Stimulated activated effector memory CD8-positive, alpha-beta T cell treated with anti-CD3 and anti-CD28 coated beads, Interleukin-12 subunit alpha, Interleukin-12 subunit beta, amount 100 ng/mL, for 72 hours (primary cell): ENCODE results near the gene ETV6.
A peak's percentile ranks its signal among the peaks of the same experiment; 100 is the strongest.

Source experiments
- ATAC-seq: fragments of 150-1000 bp; cut with Tn5 transposase; 2 replicates; pipeline ENCODE4 v1.10.0; 2021
- DNase-seq, 2 donors: peaks; one replicate each; pipeline ENCODE4 v3.0.0; 2021 to 2022; ENCODE audit warnings: low spot score in 2 of 2
- H3K27ac Mint-ChIP-seq: one replicate; pipeline ENCODE4 v1.8.0; 2022; ENCODE audit warnings: mild to moderate bottlenecking, mixed read lengths
- H3K36me3 Mint-ChIP-seq: one replicate; pipeline ENCODE4 v1.8.0; 2022; ENCODE audit warnings: mild to moderate bottlenecking, mixed read lengths
- H3K4me1 Mint-ChIP-seq: one replicate; pipeline ENCODE4 v1.8.0; 2022; ENCODE audit warnings: mixed read lengths
- H3K4me3 Mint-ChIP-seq: one replicate; pipeline ENCODE4 v1.8.0; 2022; ENCODE audit warnings: mild to moderate bottlenecking, mixed read lengths
- H3K9me3 Mint-ChIP-seq: one replicate; pipeline ENCODE4 v1.8.0; 2022; ENCODE audit warnings: mixed read lengths

Gene ETV6

GRCh38 chr12:11833174-11833895 is 183.9 kb downstream of the ETV6 start:
- Mint-ChIP-seq H3K4me3 (peak overlapping the region; percentile 18), H3K4me1 (peaks cover 48% of the 10 kb centered on the region), H3K27ac (peak overlapping the region; percentile 87), H3K36me3 (peaks cover 31% of the 10 kb centered on the region), H3K9me3 (no peaks in the 10 kb centered on the region)
- DNase-seq (no peak), ATAC-seq (no peak)

DNA sequence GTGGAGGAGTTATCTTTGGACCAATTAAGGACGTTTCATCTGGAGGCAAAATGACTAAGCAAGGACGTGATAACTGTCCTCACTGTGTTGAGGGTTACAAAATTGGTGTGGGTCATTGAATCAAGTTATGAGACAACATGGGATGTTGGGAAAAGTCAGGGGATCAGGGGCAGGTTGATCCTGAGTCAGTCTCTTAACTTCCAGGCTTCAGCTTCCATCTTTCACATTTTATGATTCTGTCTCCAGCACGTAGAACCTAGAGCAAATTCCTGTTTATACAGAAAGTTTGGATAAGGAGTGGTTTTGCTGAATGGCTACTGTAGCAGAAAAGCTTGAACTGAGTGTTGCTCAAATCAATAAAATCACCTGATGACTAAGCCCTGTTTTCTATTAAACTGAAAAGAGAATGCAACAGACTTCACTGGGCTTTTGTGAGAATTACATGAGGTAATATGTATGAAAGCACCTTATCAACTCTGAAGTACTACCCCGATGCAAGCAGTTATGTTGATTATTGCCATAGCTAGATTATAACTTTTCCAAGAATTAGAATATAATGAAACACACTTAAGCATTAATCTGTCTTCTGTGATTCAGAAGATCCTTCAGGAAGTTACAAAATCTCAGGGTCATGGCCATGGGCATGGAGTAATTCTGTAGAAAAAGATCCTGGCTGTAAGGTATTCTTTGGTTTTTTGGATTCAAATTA is 184.8 kb downstream of the ETV6 start:
- ATAC-seq (peak; percentile 74), DNase-seq (no peak)
- Mint-ChIP-seq H3K36me3 (peaks cover 41% of the 10 kb centered on the region), H3K27ac (peak overlapping the region; percentile 87), H3K9me3 (no peaks in the 10 kb centered on the region), H3K4me3 (peak overlapping the region; percentile 18), H3K4me1 (peaks cover 57% of the 10 kb centered on the region)

DNA sequence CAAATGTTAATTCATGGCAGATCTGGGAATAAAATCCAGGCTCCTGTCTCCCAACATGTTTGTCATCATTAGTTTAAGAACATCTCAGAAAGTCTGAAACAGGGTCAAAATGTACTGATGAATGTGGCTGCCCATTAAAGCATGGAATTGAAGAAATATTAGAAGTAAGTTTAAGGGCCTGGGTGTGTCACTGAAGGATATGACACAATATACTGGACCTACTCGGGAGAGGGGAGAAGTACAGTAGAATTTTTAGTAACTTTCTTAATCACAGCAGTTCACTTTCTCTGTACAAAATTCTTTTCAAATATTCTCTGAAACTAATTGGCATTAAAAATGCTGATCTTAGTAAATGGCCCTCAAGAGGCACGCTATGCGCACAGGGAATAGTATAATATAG is 185.5 kb downstream of the ETV6 start:
- Mint-ChIP-seq H3K4me3 (peak overlapping the region; percentile 18), H3K27ac (peak overlapping the region; percentile 87), H3K36me3 (peaks cover 47% of the 10 kb centered on the region), H3K9me3 (no peaks in the 10 kb centered on the region), H3K4me1 (peaks cover 58% of the 10 kb centered on the region)
- ATAC-seq = no peak
- DNase-seq = no peak

GRCh38 chr12:11836282-11837151 is 187.0 kb downstream of the ETV6 start:
- Mint-ChIP-seq H3K27ac (peak overlapping the region; percentile 81), H3K9me3 (no peaks in the 10 kb centered on the region), H3K4me3 (peak overlapping the region; percentile 43), H3K4me1 (peaks cover 64% of the 10 kb centered on the region), H3K36me3 (peaks cover 63% of the 10 kb centered on the region)
- ATAC-seq = peak; percentile 77
- peak in 1 of 2 donors; percentile 67 for DNase-seq

GRCh38 chr12:11837216-11837934 is 187.9 kb downstream of the ETV6 start:
- DNase-seq (no peak), ATAC-seq (no peak)
- H3K4me1 Mint-ChIP-seq = peaks cover 56% of the 10 kb centered on the region
- H3K36me3 Mint-ChIP-seq = peaks cover 63% of the 10 kb centered on the region
- H3K4me3 Mint-ChIP-seq = peak overlapping the region; percentile 43
- peak overlapping the region; percentile 81 for H3K27ac Mint-ChIP-seq
- no peaks in the 10 kb centered on the region for H3K9me3 Mint-ChIP-seq

DNA sequence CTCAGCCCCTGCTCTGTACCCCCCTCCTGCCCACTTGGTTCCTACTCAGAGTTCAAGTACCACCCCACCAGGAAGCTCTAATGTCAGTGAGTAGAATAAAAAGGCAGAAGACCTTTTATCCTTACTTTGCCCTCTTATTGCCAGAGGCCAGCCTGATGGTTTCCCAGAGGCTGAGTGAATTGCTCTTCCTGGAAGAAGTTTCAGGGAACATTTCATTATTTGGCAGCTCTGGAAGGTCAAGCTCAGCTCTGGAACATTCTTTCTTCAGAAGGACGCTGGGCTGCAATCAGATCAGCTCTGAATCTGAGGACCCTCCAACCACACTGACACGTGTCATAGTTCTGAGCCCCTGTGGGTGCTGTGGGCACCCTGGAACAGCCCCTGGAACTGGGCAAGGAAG is 188.9 kb downstream of the ETV6 start:
- DNase-seq = no peak
- Mint-ChIP-seq H3K4me1 (peaks cover 54% of the 10 kb centered on the region), H3K27ac (peak overlapping the region; percentile 81), H3K4me3 (no peak overlapping the region), H3K36me3 (peaks cover 70% of the 10 kb centered on the region), H3K9me3 (no peaks in the 10 kb centered on the region)
- ATAC-seq = no peak

- no peaks in the 10 kb centered on the region for H3K9me3 Mint-ChIP-seq
- DNase-seq (no peak), ATAC-seq (no peak)
- no peak overlapping the region for H3K4me3 Mint-ChIP-seq
- peaks cover 46% of the 10 kb centered on the region for H3K4me1 Mint-ChIP-seq
- peaks cover 78% of the 10 kb centered on the region for H3K36me3 Mint-ChIP-seq
- peak overlapping the region; percentile 81 for H3K27ac Mint-ChIP-seq
Measured at GRCh38 chr12:11839091-11839641, 189.7 kb downstream of the ETV6 start.

DNA sequence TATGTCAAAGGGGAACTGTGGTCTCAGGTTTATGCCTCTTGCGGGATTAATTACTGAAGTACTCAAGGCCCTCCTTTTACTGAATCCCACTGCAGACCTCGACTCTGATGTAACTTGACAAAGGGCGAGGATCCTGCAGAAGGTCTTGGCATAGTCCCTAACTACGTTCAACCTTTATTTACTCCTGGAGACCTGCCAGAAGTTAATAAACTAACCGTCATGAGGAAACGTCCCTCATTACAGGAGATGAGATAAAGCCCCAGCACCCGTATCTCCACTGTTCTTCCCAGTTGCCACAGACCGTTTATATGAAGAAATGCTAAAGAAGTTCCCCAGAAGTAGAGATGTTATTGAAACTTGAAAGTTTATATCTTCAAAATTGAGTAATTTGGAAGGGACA is 190.9 kb downstream of the ETV6 start:
- no peaks in the 10 kb centered on the region for H3K9me3 Mint-ChIP-seq
- H3K4me3 Mint-ChIP-seq = no peak overlapping the region
- H3K27ac Mint-ChIP-seq = peak overlapping the region; percentile 39
- peaks cover 87% of the 10 kb centered on the region for H3K36me3 Mint-ChIP-seq
- ATAC-seq (no peak), DNase-seq (no peak)
- H3K4me1 Mint-ChIP-seq = peaks cover 34% of the 10 kb centered on the region

GRCh38 chr12:11846488-11846887 is 197.0 kb downstream of the ETV6 start:
- H3K27ac Mint-ChIP-seq = no peak overlapping the region
- peaks cover 88% of the 10 kb centered on the region for H3K36me3 Mint-ChIP-seq
- H3K9me3 Mint-ChIP-seq = no peaks in the 10 kb centered on the region
- H3K4me3 Mint-ChIP-seq = no peak overlapping the region
- no peak for DNase-seq
- ATAC-seq = no peak
- peaks cover 12% of the 10 kb centered on the region for H3K4me1 Mint-ChIP-seq

DNA sequence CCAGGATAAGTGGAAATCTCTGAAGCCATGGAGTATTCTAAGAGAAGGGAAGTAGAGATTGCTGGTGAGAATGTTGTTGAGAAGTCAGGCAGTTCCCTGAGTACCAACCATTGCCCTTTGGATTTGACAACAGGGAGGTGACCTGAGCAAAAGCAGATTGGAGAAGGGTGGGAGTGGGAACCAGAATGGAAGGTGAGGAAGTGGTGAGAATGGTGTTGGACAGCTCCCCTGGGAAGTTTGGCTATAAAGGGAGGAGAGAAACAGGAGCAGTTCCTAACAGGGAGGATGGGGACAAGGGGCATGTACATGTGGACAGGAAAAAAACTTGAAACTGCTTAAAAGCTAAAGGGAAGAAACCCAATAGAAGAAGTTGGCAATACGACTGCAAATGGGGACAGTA is 198.1 kb downstream of the ETV6 start:
- Mint-ChIP-seq H3K36me3 (peaks cover 82% of the 10 kb centered on the region), H3K4me1 (peaks cover 12% of the 10 kb centered on the region), H3K4me3 (no peak overlapping the region), H3K27ac (peak overlapping the region; percentile 24), H3K9me3 (no peaks in the 10 kb centered on the region)
- no peak for DNase-seq
- no peak for ATAC-seq

GRCh38 chr12:11849757-11850504 is 200.5 kb downstream of the ETV6 start:
- Mint-ChIP-seq H3K27ac (peak overlapping the region; percentile 32), H3K9me3 (no peaks in the 10 kb centered on the region), H3K4me1 (peaks cover 12% of the 10 kb centered on the region), H3K36me3 (peaks cover 84% of the 10 kb centered on the region), H3K4me3 (no peak overlapping the region)
- ATAC-seq = no peak
- DNase-seq = no peak

- DNase-seq (no peak), ATAC-seq (no peak)
- Mint-ChIP-seq H3K4me3 (no peak overlapping the region), H3K9me3 (no peaks in the 10 kb centered on the region), H3K36me3 (peaks cover 83% of the 10 kb centered on the region), H3K27ac (no peak overlapping the region), H3K4me1 (peaks cover 7% of the 10 kb centered on the region)
Measured at GRCh38 chr12:11853126-11853525, 203.7 kb downstream of the ETV6 start.

- H3K9me3 Mint-ChIP-seq = no peaks in the 10 kb centered on the region
- peaks cover 7% of the 10 kb centered on the region for H3K4me1 Mint-ChIP-seq
- ATAC-seq (no peak), DNase-seq (no peak)
- peaks cover 84% of the 10 kb centered on the region for H3K36me3 Mint-ChIP-seq
- peak overlapping the region; percentile 3 for H3K27ac Mint-ChIP-seq
- no peak overlapping the region for H3K4me3 Mint-ChIP-seq
Measured at GRCh38 chr12:11854011-11854499, 204.6 kb downstream of the ETV6 start.

- Mint-ChIP-seq H3K4me3 (no peak overlapping the region), H3K9me3 (no peaks in the 10 kb centered on the region), H3K4me1 (peaks cover 24% of the 10 kb centered on the region), H3K27ac (peak overlapping the region; percentile 51), H3K36me3 (peaks cover 91% of the 10 kb centered on the region)
- no peak for ATAC-seq
- DNase-seq = no peak
Measured at GRCh38 chr12:11855983-11856374, 206.5 kb downstream of the ETV6 start.
